Activated CD4-positive, alpha-beta T cell treated with anti-CD3 and anti-CD28 coated beads, Interleukin-2, amount 50 U/mL, for 24 hours (primary cell): Measurements from ENCODE around the gene BACE2.

Experiments used
- DNase-seq, 2 donors: peaks; one replicate each; pipeline ENCODE4 v3.0.0-alpha.2; 2020; ENCODE audit warnings: low read depth in 1 of 2, low spot score in 1 of 2

The BACE2 gene

DNA sequence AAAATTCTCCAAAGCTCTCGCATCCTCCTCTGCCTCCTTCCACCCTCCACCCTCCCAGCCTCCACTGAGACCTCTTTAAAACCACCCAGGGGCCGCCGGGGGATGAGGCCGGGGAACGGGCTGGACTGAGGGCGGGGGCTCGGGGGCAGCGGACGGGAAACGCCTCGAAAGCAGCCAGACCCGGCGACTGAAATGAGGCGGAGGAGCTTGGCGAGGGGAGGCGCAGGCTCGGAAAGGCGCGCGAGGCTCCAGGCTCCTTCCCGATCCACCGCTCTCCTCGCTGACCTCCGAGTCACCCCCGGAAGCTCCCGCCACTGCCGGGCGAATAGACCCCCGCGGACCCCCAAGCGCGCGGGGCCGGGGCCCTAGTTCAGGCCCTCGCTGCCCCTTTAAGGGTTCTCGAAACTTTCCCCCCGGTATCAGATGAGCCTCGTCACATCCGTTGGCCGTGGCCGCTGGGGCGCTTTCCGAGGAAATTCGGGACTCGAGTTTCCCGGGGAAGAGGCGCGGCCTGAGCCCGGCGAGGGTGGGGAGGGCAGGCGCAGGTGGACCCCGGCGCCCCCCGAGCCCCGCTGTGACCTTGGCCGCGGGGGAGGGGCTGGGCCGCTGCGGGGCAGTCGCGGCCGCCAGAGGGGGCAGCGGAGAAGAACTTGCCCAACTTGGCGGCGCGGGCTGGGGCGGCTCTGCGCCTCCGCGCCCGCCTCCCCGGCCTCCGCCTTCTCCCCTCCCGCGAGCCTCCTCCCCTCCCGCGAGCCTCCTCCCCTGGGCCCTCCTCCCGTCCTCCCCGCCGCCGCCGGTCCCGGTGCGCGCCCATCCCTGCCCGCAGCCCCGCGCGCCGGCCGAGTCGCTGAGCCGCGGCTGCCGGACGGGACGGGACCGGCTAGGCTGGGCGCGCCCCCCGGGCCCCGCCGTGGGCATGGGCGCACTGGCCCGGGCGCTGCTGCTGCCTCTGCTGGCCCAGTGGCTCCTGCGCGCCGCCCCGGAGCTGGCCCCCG lies at the start of gene BACE2:
Gene BACE2 (plus strand): TSS at position 813 of the 995 bp plus-strand sequence. CDS start 104 bp downstream, at position 917.
- peak in 1 of 2 donors; percentile 10 for DNase-seq

DNA sequence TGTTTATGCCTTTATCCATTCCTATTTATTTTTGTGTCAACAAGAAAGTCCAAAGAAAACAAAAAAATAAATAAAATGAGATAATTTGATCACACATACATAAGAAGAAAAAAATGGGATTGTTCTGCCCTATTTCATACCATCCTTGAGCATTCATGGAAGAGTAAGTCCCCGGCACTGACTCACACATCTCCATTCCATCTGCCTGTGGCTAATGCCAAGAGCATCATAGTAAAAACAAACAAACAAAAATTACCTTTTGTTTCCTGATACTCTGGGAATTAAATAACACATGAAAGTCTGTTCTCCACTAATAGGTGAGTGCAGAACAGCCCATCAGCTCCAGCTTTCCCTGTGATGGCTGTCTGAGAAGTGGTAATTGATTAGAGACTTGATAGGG lies 48.1 kb upstream of the BACE2 start:
- no peak for DNase-seq

DNA sequence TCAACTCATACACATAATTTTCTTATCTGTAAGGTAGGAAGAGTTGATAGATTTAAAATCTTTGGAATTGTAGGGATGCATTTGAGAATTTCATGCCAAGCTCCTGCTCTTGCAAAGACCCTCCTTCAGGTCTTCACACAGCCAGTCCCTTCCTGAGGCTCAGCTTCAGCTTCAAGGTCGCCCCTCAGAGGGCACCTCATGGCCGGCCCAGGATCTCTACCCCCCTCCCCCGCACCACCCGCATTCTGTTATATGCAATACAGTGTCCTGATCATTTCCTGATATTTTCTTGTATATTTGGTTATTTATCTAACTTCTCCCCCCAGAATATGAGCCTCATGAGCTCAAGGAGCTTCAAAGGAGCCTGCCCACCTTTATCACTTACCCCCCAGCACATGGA lies 47.0 kb upstream of the BACE2 start:
- DNase-seq = no peak

DNA sequence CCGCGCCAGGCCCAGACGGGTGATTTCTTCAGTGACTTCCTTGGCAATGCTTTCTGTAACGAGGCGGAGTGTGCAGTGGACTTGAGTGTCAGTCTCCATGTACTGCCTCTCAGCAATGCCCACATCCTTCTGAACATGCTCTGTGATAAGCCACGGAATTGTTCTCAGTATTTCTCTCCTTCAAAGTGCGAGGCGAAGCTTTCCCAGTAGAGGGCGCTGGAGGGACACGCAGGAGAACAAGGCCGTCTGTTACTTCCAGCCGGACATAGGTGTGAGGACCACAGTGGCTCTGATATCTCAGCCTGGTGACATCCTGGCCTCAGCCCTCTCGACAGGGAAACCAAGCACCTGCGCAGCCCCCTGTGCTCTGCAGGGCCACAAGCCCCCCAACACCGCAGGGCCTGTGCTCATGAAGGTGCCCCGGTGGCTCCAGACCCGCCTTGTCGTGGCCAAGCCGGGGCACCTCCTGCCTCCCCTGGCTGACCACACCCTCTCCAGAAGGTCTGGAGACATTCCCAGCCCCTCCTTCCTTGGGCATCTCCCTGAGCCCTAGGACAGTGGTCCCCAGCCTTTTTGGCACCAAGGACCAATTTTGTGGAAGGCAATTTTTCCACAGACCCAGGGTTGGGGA lies 46.1 kb upstream of the BACE2 start:
- DNase-seq = peak; percentile 10 to 33

DNA sequence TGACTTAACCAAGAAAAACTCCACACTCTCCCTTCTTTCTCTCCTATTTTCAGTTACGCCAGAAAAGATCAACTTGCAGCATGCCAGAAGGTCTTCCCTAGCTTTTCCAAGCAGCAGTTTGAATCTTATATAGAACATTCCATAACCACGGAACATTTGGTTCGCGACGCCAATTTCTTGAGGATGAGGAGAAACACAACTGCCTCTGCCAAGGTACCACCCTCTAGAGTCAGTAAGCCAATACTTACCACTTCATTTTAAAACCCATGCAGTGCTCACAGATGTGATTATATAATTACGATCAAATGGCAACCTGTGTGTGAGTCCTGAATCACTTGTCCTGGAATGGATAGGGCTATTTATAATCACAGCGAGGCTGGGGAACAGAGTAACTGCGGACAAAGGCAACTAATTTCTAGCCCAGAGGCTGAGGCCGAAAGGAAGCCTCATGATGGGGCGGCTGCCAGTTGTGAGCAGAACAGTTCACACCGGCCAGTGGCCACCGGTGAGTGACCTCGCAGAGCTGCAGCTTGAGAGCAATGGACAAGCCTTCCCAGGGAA lies 43.2 kb upstream of the BACE2 start:
- no peak for DNase-seq

DNA sequence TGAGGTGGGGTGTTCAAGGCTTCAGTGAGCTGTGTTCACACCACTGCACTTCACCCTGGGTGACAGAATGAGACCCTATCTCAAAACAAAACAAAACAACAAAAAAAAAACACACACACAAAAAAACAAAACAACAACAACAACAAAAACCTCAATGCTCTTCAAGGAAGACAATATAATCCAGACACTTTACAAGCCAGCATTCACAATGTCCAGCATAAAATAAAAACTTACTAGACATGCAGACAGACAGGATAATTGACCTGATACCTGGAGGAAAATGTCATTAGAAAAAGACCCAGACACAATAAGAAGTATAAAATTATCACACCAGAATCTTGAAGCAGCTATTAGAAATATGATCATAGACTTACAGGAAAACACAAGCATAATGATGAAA lies 39.0 kb upstream of the BACE2 start:
- DNase-seq = no peak

DNA sequence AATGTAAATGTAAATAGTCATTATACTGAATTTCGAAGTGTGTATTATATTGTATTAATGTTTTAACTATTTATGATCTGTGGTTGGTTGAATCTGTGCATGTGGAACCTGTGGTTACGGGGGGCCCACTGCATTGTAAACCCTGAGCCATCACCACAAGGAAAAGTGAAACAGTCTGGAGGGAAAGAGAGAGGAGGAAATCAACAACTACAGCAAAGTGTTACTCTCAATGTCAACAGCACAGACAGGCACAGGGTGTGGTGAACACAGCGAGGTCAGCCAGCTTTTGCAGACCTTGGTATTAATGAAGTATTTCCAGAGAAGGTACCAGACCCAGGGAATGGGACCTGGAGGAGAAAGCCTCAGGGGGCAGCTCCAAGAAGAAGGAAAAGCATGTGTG lies 37.1 kb upstream of the BACE2 start:
- no peak for DNase-seq

DNA sequence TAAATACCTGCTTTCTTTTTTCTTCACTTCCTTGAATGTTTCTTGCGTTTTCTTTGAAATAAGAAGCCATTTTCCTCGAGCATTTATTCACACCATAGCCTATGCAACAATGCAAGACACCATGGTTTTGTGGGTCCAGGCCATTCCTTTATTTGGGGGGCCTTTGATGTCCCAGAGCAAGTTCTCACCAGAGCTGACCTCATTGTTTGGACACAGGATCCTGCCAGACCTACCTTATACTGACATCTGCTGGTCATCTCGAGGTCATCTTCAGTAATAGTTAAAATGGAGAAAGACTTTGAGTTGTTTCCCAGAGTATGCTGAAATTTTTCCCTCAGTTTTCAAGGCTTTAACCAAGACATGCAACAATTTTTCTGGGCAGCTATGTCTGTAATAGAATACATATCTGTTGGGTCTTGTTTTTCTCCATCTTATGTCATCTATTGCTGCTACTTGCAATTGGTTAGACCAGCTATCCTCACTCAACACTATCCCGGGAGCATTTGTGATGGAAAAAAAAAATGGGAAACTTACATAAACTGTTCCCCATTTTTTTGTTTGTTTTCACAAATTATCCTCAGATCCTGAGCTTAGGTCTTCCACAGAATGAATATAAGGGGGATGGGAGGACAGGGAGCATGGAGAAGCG lies 34.0 kb upstream of the BACE2 start:
- DNase-seq = no peak

DNA sequence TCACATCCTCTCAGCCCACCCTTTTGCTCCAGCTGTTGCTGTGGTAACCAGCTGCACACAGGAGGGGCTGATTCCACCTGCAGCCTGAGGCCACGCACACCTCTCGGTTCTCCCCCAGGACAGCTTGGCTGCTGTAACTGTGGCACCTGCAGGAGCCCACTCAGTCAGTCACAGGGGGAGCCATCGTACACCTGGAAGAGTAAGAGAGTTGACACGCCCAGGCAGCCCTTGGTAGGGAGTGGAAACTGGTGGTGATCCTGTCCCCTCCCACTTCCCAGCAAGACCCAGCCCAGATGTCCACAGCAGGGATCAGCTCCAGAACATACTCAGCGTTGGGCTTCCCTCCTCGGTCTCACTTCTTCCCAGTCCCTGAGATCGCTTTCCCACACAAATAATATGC lies 32.2 kb upstream of the BACE2 start:
- DNase-seq = no peak

DNA sequence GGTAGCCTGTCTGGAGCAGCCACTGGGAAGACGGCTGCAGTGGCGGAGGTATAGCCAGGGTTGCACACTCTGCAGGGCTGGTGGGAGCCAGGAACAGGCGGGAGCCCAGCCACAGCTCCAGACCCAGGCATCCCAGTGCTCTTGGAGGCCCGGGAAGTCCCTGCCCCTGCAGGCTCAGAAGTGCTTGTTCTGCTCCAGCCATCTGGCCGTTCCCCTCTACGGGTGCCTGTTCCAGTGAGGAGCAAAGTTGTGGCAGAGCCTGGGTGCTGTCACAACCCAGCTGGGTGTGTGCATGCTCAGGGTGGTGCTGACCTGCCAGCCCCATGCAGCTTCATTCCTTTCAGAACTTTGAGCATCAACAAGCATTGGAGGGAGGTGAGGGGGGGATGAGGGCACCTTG lies 31.7 kb upstream of the BACE2 start:
- DNase-seq = no peak

DNA sequence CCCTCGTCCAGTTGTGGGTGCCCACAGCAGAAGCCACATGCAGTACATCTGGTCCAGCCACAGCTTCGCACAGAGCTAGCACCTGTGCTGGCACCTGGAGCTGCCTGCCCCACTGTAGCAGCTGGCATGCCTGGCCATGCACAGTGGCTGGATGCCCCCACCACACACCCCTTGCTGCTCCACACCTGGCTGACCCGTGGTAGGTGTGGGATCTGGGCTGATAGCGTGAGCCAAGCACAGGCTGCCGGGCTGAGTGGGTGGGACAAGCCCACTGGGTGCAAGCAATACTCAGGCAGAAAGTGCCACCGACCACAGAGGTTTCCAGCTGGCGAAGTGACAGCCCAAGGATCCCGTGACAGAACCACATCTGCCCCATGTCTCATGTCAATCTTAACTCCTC lies 30.6 kb upstream of the BACE2 start:
- DNase-seq = no peak

DNA sequence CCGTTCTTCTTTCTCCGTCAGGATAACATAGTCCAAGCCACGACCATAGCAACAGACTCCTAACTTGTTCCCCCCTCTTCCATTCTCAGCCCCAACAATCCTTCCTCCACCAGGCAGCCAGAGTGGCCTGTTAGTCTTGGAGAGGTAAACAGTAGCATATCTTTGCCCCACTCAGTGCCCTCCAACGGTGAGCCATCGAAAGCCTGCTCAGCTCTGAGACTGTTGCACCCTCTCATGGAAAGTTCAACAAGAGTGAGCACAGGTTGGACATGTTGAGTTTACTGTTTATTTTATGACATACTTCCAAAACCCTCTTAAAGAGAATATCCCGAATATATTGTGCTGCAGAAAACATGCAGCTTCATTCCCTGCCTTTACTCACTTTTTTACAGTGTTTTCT lies 30.1 kb upstream of the BACE2 start:
- DNase-seq = no peak

DNA sequence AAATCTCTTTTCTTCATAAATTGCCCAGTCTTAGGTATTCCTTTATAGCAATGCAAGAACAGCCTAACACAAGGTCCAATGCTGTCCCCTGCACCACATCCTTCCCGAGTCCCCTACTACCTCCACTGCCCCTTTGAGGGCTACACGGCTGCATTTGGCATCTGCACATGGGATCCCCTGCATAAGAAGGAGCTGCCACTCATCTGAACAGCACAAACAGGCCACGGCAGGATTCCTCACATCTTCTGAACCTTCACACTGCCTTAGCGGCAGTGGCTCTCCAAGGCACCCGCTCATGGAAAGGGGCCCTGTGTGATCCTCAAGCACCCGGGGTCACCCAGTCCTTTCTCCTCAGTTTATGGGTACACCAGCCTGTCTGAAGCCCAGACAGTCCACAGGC lies 29.2 kb upstream of the BACE2 start:
- DNase-seq = no peak

DNA sequence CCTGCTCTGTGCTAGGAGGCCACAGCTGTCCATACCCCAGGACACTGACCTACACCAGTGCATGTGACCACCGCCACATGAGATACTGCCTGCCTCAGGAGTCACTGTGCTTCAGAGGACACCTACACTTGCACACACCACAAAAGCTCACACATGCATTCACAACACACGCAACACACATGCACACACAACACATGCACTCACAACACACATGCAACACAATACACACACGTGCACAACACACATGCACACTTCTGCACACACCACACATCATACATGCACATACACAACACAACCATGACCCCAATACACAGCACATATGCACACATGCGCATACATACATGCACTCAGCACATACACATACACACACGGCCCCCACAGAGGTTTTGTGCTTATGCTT lies 28.7 kb upstream of the BACE2 start:
- no peak for DNase-seq

DNA sequence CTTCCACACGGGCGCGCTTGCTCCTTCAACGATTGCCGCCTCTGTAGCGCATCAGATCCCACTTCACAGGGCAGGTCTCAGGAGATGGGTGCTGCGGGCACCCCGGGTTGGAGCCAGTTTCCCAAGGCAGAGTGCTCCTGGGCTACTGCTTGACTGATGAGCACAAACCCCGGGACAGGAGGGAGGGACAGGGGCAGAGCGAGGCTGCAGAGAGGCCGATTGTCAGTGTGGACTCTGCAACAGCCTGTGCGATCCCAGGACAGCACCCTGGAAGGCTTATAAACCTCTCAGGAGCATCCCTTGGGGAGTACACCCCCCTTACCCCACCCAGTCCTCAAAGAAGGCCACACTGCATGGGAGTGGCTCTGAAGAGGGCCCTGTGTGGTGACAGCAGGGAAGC lies 28.0 kb upstream of the BACE2 start:
- DNase-seq = no peak

DNA sequence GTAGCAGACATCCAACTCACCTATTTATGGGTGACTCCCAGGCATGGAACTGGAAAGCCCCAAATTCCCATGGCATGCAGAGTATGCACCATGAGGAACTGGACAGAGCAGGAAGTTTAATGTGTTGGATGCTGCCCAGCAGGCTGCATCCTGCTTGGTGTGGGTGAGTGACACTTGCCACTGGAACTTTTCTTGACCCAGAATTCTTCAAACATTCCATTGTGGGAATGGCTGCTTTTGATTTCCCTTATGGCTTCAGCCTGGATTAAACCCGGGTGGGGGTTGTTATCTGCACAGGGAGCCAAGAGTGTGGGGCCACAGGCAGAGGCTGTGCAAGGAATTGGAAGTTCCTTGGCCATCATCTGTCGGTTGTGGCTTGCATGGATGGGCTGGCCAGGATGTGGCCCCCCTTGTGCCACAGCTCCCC lies 26.9 kb upstream of the BACE2 start:
- no peak for DNase-seq

DNA sequence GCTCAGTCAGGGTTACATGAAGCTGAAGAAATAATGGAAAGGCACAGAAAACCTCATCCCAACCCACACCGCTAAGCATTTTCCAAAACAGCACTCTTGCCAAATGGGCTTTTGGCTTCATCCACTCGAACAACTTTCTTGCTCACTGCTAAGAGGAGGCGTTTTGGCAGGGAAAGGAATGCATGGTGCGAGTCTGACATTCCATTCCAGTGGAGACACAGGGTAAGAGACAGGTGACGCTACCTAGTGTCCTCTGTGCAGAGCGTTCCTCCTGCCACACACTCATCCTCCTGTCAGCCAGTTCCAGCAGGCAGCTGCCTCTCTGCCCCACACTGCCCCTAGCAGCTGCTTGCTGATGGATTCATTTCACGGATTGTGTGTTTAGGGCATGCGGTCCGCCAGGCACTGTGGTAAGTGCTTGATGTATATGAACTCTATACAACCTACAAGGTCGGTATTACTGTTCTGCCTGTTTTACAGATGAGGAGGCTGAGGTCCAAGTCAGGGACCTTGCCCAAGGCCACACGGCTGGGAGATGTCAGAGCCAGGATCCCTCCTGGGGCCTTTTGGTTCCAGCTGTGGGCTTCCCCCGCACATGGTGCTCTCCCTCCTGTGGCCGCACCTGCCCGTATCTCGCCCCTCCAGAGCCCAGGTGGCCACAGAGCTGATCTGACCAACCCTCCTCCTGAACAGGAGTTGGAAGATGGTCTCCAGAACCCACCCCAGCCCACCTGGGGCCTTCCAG lies 25.7 kb upstream of the BACE2 start:
- no peak for DNase-seq

DNA sequence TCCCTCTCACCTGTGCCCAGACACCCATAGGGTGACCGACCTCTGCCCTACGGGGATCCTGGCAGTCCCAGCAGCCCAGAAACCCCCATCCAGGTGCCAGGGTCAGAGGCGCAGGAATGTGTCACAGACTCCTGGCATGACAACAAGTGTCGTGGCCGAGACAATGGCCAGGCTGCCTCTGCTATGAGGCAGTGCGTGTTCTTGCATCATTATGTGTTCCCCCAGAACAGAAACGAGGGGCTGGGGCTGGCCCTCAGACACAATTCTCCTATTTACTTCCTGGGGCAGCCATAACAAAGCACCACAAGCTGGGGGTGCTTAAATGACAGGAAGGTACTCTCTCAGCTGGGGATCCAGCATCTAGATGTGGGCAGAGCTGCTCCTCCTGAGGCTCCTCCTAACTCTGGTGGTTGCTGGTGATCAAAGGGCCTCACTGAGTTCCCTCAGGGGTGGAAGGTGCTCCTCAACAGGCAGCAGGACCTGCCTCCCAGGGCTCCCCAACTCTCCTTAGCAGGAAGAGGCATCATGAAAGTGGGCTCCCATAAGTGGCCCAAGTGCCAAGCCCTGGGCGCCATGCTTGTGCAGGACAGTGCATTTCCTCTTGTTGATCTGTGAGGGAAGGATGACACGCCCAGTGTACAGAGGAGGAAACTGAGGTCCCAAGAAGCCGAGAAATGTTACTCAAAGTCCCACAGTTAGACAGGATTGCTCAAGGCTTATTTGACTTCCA lies 24.2 kb upstream of the BACE2 start:
- DNase-seq = no peak

DNA sequence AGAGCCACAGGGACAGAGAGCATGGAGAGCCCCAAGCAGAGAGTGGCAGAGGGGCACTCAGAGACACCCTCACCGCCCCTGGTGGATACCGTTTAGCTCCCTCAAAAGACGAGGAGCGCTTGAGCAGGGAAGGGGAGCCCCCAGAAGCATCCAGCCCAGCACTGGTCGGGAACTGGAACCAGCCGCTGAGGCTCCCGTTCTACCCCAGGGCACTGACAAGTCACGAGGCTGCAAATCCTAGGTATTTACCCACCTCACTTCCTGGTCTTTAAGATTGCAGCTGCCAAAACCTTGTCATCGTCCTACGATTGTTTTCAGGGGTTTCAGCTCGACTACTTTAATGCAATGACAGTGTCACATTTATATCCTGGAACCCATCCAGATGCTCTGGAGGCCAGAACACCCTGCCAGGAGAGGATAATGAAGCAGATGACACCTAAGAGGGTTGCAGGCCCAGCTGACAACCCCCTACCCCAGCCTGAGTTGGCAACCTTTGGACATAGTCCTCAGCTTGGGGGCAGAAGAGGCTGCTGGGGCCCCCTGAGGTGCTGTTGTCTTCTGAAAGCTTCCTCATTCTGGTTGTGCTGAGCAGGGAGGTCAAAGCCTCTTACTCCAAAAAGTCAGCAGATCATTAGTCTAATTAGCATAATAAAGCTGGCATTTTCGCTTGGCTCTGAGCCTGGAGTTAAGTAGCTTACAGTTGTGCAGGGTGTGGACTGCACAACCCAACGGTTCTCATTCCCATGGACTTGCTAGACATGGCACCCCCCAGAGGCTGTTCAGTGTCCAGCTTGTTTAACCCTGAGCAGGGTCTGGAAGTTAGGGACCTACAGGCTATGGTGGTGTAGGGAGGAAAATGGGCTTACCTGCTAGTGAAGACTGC lies 20.6 kb upstream of the BACE2 start:
- no peak for DNase-seq
